GM23338 (cell line): Measurements from ENCODE around the gene NCKAP1. TPM values are rescaled to one million over a fixed set of nuclear protein-coding genes. Genes with fewer than 3 reads are reported as not detected.

Source experiments
- ATAC-seq: fragments of 200-7000 bp; cut with Tn5 transposase; 3 replicates; pipeline ENCODE4 v1.9.1; 2020
- DNase-seq: peaks from one replicate; pipeline ENCODE4 v3.0.0-alpha.2; 2015; ENCODE audit warnings: low spot score
- H2AFZ ChIP-seq: fragments of 200-600 bp; sonication (generic); 2 replicates; pipeline ENCODE4 v1.8.0; 2016; ENCODE audit warnings: antibody characterized with exemption, mild to moderate bottlenecking, moderate library complexity
- H3F3A ChIP-seq: fragments of 200-600 bp; sonication (generic); replicated peaks from 2 replicates; pipeline ENCODE4 v1.8.0; 2017; ENCODE audit warnings: antibody characterized with exemption, mixed run types, low read depth
- H3K27ac ChIP-seq: fragments of 200-600 bp; sonication (generic); 2 replicates; pipeline ENCODE4 v1.6.1; 2016; ENCODE audit warnings: low read depth
- H3K27me3 ChIP-seq: fragments of 200-600 bp; sonication (generic); 2 replicates; pipeline ENCODE4 v1.8.0; 2016; ENCODE audit warnings: mild to moderate bottlenecking, mixed run types, moderate library complexity; ENCODE audit not compliant: insufficient read depth
- H3K36me3 ChIP-seq: fragments of 200-600 bp; sonication (generic); 2 replicates; pipeline ENCODE4 v1.8.0; 2016; ENCODE audit warnings: mild to moderate bottlenecking; ENCODE audit not compliant: insufficient read depth
- H3K4me1 ChIP-seq: fragments of 200-600 bp; sonication (generic); 2 replicates; pipeline ENCODE4 v1.8.0; 2016; ENCODE audit warnings: mild to moderate bottlenecking, moderate library complexity; ENCODE audit not compliant: insufficient read depth
- H3K4me2 ChIP-seq: fragments of 200-600 bp; sonication (generic); 2 replicates; pipeline ENCODE4 v1.7.1; 2017; ENCODE audit warnings: mixed run types
- H3K4me3 ChIP-seq: fragments of 200-600 bp; sonication (generic); 2 replicates; pipeline ENCODE4 v1.6.1; 2016; ENCODE audit warnings: mixed run types
- H3K79me2 ChIP-seq: fragments of 200-600 bp; sonication (generic); replicated peaks from 2 replicates; pipeline ENCODE4 v1.8.0; 2017; ENCODE audit warnings: mild to moderate bottlenecking; ENCODE audit not compliant: insufficient read depth
- H3K9me2 ChIP-seq: fragments of 200-600 bp; sonication (generic); 2 replicates; pipeline ENCODE4 v1.8.0; 2017; ENCODE audit not compliant: insufficient read depth
- H4K20me1 ChIP-seq: fragments of 200-600 bp; sonication (generic); replicated peaks from 2 replicates; pipeline ENCODE4 v1.8.0; 2017; ENCODE audit warnings: mild to moderate bottlenecking; ENCODE audit not compliant: insufficient read depth
- H3K27ac Mint-ChIP-seq: 2 replicates; pipeline ENCODE4 v1.8.0; 2020; ENCODE audit warnings: inconsistent platforms, mild to moderate bottlenecking, moderate library complexity, mixed read lengths
- H3K27me3 Mint-ChIP-seq: 3 replicates; pipeline ENCODE4 v1.8.0; 2022; ENCODE audit warnings: low read depth, mild to moderate bottlenecking, moderate library complexity, mixed read lengths, inconsistent platforms; ENCODE audit not compliant: insufficient read depth, poor library complexity
- H3K36me3 Mint-ChIP-seq: 3 replicates; pipeline ENCODE4 v1.8.0; 2021; ENCODE audit warnings: low read depth, mild to moderate bottlenecking, inconsistent platforms, moderate library complexity, mixed read lengths
- H3K4me1 Mint-ChIP-seq: 3 replicates; pipeline ENCODE4 v1.8.0; 2020; ENCODE audit warnings: mild to moderate bottlenecking, inconsistent platforms, mixed read lengths
- H3K4me3 Mint-ChIP-seq: 3 replicates; pipeline ENCODE4 v1.8.0; 2021; ENCODE audit warnings: moderate library complexity, mild to moderate bottlenecking, inconsistent platforms, mixed read lengths
- H3K9me3 Mint-ChIP-seq: 3 replicates; pipeline ENCODE4 v1.8.0; 2020; ENCODE audit warnings: moderate library complexity, mild to moderate bottlenecking, inconsistent platforms, mixed read lengths
- CREB1 ChIP-seq: fragments of 250-450 bp; sonication (Bioruptor Pico); IDR thresholded peaks from 2 replicates; pipeline ENCODE4 v1.5.0; 2020; ENCODE audit warnings: low read depth, mild to moderate bottlenecking, moderate library complexity
- EZH2 ChIP-seq: fragments of 200-600 bp; sonication (generic); IDR thresholded peaks from one replicate; pipeline ENCODE4 v1.8.0; 2017; ENCODE audit warnings: antibody characterized with exemption, mild to moderate bottlenecking, low read depth; ENCODE audit not compliant: unreplicated experiment
- EZH2phosphoT487 ChIP-seq: fragments of 200-600 bp; sonication (generic); IDR thresholded peaks from one replicate; pipeline ENCODE4 v1.8.1; 2018; ENCODE audit warnings: antibody characterized with exemption; ENCODE audit not compliant: unreplicated experiment
- JUNB ChIP-seq: IDR thresholded peaks from one replicate; pipeline ENCODE4 v1.6.1; 2016; ENCODE audit warnings: antibody characterized with exemption; ENCODE audit not compliant: unreplicated experiment
- NANOG ChIP-seq: IDR thresholded peaks from 2 replicates; pipeline ENCODE4 v1.6.1; 2016; ENCODE audit warnings: antibody characterized with exemption, borderline replicate concordance
- POLR2AphosphoS5 ChIP-seq: IDR thresholded peaks from 2 replicates; pipeline ENCODE4 v1.6.1; 2016; ENCODE audit warnings: antibody characterized with exemption, low read depth
- STAT1 ChIP-seq: IDR thresholded peaks from one replicate; pipeline ENCODE4 v1.6.1; 2016; ENCODE audit warnings: antibody characterized with exemption; ENCODE audit not compliant: unreplicated experiment
- ZNF114 ChIP-seq: fragments of 250-450 bp; sonication (Bioruptor Pico); IDR thresholded peaks from 2 replicates; pipeline ENCODE4 v1.5.0; 2020; ENCODE audit warnings: mild to moderate bottlenecking, moderate library complexity
- polyA plus RNA-seq: library from polyadenylated mRNA; unstranded; fragments of >200 nt; fragmentation: Nextera tagmentation; extraction: Ambion mirVana; gene quantifications from 2 replicates; pipeline ENCODE4 v1.2.1, GENCODE V29; 2016
- total RNA-seq: library from RNA; depleted of rRNA; stranded (reverse); fragments of >200 nt; shearing (Covaris generic); gene quantifications from 2 replicates; pipeline ENCODE4 v1.2.3, GENCODE V29; 2014
- TF ChIP-seq, protein P1 (sequence below): fragments of 250-450 bp; sonication (Bioruptor Pico); IDR thresholded peaks from 2 replicates; pipeline ENCODE4 v1.5.0; 2020; ENCODE audit warnings: mild to moderate bottlenecking, moderate library complexity
- TF ChIP-seq, protein P2 (sequence below): IDR thresholded peaks from one replicate; pipeline ENCODE4 v1.6.1; 2018; ENCODE audit warnings: antibody characterized with exemption; ENCODE audit not compliant: unreplicated experiment
- TF ChIP-seq, protein P3 (sequence below): IDR thresholded peaks from 2 replicates; pipeline ENCODE4 v1.6.1; 2016; ENCODE audit warnings: antibody characterized with exemption
- TF ChIP-seq, protein P4 (sequence below), 2 experiments: fragments of 200-600 bp in 1 of 2; sonication (generic) in 1 of 2; conservative IDR thresholded peaks; 2 replicates each; pipeline versions ENCODE4 v1.5.1 to v1.6.1; 2016 to 2017; ENCODE audit warnings: antibody characterized with exemption in 2 of 2, low read depth in 2 of 2, mild to moderate bottlenecking in 2 of 2, moderate library complexity in 1 of 2

NCKAP1 gene
- total and polyA plus RNA-seq, 2 experiments from 2014 or later = 53.8 to 157 TPM

DNA sequence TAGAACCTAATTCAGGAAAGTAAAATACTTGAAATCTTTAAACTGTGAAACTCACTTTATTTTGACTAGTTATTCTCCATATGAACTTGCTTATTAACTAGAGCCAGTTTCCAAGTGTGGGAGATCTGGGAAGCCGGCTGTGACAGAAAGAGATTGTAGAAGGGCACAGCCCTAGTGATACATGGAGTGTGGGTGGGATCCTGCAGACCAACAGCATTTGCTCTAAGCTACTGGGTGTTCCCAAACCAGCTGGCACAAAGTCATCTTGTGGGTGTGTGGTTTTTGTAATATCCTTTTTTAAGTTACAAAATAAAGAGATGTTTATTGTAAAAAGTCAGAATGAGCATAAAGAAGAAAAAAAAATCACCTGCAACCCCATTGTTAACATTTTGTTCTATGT is 43.7 kb upstream of the NCKAP1 start (continued):
- TF ChIP-seq, protein P1, sequence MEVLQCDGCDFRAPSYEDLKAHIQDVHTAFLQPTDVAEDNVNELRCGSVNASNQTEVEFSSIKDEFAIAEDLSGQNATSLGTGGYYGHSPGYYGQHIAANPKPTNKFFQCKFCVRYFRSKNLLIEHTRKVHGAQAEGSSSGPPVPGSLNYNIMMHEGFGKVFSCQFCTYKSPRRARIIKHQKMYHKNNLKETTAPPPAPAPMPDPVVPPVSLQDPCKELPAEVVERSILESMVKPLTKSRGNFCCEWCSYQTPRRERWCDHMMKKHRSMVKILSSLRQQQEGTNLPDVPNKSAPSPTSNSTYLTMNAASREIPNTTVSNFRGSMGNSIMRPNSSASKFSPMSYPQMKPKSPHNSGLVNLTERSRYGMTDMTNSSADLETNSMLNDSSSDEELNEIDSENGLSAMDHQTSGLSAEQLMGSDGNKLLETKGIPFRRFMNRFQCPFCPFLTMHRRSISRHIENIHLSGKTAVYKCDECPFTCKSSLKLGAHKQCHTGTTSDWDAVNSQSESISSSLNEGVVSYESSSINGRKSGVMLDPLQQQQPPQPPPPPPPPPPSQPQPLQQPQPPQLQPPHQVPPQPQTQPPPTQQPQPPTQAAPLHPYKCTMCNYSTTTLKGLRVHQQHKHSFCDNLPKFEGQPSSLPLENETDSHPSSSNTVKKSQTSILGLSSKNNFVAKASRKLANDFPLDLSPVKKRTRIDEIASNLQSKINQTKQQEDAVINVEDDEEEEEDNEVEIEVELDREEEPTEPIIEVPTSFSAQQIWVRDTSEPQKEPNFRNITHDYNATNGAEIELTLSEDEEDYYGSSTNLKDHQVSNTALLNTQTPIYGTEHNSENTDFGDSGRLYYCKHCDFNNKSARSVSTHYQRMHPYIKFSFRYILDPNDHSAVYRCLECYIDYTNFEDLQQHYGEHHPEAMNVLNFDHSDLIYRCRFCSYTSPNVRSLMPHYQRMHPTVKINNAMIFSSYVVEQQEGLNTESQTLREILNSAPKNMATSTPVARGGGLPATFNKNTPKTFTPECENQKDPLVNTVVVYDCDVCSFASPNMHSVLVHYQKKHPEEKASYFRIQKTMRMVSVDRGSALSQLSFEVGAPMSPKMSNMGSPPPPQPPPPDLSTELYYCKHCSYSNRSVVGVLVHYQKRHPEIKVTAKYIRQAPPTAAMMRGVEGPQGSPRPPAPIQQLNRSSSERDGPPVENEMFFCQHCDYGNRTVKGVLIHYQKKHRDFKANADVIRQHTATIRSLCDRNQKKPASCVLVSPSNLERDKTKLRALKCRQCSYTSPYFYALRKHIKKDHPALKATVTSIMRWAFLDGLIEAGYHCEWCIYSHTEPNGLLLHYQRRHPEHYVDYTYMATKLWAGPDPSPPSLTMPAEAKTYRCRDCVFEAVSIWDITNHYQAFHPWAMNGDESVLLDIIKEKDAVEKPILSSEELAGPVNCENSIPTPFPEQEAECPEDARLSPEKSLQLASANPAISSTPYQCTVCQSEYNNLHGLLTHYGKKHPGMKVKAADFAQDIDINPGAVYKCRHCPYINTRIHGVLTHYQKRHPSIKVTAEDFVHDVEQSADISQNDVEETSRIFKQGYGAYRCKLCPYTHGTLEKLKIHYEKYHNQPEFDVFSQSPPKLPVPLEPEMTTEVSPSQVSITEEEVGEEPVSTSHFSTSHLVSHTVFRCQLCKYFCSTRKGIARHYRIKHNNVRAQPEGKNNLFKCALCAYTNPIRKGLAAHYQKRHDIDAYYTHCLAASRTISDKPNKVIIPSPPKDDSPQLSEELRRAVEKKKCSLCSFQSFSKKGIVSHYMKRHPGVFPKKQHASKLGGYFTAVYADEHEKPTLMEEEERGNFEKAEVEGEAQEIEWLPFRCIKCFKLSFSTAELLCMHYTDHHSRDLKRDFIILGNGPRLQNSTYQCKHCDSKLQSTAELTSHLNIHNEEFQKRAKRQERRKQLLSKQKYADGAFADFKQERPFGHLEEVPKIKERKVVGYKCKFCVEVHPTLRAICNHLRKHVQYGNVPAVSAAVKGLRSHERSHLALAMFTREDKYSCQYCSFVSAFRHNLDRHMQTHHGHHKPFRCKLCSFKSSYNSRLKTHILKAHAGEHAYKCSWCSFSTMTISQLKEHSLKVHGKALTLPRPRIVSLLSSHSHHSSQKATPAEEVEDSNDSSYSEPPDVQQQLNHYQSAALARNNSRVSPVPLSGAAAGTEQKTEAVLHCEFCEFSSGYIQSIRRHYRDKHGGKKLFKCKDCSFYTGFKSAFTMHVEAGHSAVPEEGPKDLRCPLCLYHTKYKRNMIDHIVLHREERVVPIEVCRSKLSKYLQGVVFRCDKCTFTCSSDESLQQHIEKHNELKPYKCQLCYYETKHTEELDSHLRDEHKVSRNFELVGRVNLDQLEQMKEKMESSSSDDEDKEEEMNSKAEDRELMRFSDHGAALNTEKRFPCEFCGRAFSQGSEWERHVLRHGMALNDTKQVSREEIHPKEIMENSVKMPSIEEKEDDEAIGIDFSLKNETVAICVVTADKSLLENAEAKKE (CRISPR knock-in tag) = no peak
- TF ChIP-seq, protein P2, sequence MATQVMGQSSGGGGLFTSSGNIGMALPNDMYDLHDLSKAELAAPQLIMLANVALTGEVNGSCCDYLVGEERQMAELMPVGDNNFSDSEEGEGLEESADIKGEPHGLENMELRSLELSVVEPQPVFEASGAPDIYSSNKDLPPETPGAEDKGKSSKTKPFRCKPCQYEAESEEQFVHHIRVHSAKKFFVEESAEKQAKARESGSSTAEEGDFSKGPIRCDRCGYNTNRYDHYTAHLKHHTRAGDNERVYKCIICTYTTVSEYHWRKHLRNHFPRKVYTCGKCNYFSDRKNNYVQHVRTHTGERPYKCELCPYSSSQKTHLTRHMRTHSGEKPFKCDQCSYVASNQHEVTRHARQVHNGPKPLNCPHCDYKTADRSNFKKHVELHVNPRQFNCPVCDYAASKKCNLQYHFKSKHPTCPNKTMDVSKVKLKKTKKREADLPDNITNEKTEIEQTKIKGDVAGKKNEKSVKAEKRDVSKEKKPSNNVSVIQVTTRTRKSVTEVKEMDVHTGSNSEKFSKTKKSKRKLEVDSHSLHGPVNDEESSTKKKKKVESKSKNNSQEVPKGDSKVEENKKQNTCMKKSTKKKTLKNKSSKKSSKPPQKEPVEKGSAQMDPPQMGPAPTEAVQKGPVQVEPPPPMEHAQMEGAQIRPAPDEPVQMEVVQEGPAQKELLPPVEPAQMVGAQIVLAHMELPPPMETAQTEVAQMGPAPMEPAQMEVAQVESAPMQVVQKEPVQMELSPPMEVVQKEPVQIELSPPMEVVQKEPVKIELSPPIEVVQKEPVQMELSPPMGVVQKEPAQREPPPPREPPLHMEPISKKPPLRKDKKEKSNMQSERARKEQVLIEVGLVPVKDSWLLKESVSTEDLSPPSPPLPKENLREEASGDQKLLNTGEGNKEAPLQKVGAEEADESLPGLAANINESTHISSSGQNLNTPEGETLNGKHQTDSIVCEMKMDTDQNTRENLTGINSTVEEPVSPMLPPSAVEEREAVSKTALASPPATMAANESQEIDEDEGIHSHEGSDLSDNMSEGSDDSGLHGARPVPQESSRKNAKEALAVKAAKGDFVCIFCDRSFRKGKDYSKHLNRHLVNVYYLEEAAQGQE = no peak
- TF ChIP-seq POLR2AphosphoS5 = no peak

DNA sequence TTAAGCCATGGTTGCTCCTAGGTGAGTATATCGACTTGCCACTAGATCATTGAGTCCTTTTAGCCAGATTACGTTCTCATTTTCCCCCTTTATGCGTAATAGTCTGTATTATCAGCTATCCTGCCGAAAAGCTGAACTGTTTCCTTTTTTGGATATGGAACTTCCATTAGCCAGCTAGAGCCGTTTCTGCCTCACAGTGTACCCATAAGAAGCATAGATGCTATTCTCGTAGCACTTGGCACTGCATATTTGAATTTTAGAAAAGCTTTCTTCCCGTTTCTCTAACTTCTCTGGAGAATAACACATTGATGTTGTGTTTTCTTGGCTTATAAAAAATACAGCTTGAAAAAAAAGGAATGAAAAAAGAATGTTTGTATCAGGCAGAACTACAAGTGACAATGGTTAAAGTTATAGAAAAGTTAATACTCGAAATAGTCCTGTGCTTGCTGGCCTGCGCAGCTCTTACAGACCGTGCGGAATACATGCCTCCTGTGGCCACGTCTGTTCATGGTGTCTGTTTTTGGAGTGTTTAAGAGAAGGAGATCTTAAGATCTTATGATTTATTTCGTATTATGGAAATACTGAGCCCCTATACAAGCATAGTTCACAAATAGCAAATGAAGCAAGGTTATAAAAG is 41.0 kb upstream of the NCKAP1 start:
- Mint-ChIP-seq H3K4me1 (peaks cover 19% of the 10 kb centered on the region), H3K4me3 (peak overlapping the region; percentile 87), H3K36me3 (no peaks in the 10 kb centered on the region), H3K9me3 (no peaks in the 10 kb centered on the region), H3K27ac (peak overlapping the region; percentile 91), H3K27me3 (peaks cover 2% of the 10 kb centered on the region)
- Histone ChIP-seq H3K79me2 (no peaks in the 10 kb centered on the region), H3K27ac (peak overlapping the region; percentile 55), H3K4me2 (peak overlapping the region; percentile 69), H3K4me1 (peaks cover 15% of the 10 kb centered on the region), H3K9me2 (no peaks in the 10 kb centered on the region), H3K27me3 (no peaks in the 10 kb centered on the region), H3K36me3 (no peaks in the 10 kb centered on the region), H4K20me1 (no peaks in the 10 kb centered on the region), H3F3A (no peaks in the 10 kb centered on the region), H2AFZ (peak overlapping the region; percentile 25; the same call in 1 of the 2 replicates), H3K4me3 (peak overlapping the region; percentile 49)
- DNase-seq (no peak), ATAC-seq (no peak)
- TF ChIP-seq, protein P3, sequence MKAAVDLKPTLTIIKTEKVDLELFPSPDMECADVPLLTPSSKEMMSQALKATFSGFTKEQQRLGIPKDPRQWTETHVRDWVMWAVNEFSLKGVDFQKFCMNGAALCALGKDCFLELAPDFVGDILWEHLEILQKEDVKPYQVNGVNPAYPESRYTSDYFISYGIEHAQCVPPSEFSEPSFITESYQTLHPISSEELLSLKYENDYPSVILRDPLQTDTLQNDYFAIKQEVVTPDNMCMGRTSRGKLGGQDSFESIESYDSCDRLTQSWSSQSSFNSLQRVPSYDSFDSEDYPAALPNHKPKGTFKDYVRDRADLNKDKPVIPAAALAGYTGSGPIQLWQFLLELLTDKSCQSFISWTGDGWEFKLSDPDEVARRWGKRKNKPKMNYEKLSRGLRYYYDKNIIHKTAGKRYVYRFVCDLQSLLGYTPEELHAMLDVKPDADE = no peak
- TF ChIP-seq JUNB = no peak
- no peak for TF ChIP-seq ZNF114 (CRISPR knock-in tag)
- TF ChIP-seq EZH2phosphoT487 = no peak
- no peak for TF ChIP-seq EZH2
- TF ChIP-seq STAT1 = no peak
- TF ChIP-seq, protein P4, sequence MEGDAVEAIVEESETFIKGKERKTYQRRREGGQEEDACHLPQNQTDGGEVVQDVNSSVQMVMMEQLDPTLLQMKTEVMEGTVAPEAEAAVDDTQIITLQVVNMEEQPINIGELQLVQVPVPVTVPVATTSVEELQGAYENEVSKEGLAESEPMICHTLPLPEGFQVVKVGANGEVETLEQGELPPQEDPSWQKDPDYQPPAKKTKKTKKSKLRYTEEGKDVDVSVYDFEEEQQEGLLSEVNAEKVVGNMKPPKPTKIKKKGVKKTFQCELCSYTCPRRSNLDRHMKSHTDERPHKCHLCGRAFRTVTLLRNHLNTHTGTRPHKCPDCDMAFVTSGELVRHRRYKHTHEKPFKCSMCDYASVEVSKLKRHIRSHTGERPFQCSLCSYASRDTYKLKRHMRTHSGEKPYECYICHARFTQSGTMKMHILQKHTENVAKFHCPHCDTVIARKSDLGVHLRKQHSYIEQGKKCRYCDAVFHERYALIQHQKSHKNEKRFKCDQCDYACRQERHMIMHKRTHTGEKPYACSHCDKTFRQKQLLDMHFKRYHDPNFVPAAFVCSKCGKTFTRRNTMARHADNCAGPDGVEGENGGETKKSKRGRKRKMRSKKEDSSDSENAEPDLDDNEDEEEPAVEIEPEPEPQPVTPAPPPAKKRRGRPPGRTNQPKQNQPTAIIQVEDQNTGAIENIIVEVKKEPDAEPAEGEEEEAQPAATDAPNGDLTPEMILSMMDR (conservative IDR thresholded peaks at IDR 0.05; ENCODE audit: low read depth in 2 of 2) = no peak
- no peak for TF ChIP-seq CREB1
- TF ChIP-seq NANOG = no peak
